ENCODE measurements around the gene ZC3H7B.
A peak's percentile ranks its signal among the peaks of the same experiment; 100 is the strongest.
"Not testable (repeated sequence)": the region's sequence is repeated elsewhere in the genome, so short reads cannot be mapped to it uniquely, and the experiment has no call there.

Gene ZC3H7B, protein sequence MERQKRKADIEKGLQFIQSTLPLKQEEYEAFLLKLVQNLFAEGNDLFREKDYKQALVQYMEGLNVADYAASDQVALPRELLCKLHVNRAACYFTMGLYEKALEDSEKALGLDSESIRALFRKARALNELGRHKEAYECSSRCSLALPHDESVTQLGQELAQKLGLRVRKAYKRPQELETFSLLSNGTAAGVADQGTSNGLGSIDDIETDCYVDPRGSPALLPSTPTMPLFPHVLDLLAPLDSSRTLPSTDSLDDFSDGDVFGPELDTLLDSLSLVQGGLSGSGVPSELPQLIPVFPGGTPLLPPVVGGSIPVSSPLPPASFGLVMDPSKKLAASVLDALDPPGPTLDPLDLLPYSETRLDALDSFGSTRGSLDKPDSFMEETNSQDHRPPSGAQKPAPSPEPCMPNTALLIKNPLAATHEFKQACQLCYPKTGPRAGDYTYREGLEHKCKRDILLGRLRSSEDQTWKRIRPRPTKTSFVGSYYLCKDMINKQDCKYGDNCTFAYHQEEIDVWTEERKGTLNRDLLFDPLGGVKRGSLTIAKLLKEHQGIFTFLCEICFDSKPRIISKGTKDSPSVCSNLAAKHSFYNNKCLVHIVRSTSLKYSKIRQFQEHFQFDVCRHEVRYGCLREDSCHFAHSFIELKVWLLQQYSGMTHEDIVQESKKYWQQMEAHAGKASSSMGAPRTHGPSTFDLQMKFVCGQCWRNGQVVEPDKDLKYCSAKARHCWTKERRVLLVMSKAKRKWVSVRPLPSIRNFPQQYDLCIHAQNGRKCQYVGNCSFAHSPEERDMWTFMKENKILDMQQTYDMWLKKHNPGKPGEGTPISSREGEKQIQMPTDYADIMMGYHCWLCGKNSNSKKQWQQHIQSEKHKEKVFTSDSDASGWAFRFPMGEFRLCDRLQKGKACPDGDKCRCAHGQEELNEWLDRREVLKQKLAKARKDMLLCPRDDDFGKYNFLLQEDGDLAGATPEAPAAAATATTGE

DNA sequence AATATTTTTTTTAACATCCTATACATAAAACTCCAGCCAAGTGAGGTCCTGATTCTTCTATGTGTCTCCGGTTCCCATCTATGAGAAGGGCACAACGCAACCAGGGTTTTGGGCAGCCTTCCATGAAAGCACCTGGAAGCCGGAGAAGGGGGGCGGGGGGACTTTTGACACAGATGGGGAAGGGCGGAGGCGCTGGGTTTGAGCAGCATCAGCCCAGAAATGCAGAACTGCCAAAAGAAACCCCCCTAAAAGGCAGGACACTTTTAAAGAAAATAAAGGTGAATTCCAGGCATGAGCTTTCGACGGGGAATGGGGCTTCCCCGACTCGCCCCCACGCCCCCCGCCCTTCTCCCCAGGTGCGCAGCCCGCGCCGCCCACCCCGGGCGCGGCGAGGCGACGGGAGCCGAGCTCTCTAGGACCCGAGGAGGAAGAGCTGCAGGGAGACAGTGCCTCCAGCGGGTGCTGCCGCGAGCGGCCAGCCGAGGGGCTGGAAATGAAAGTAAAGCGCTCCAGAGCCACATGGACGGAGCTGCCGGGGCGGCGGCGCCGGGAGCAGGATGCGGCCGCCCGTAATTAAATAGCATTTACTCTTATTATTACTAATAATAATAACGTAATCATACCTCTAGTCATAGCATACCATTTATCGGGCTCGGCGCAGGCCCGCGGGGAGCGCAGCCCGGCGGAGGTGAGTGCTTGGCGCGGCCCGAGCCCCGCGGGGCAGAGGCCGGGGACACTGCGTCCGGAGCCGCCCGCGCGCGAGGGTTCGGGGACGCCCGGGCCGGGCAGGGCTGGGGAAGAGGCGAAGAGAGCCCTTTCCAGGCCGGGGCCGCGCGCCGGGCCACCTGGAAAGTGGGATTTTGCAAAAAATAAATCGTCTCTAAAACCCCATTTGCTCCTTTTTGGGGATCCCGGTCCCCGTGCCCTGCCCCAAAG lies at the start of gene ZC3H7B:
TSS of gene ZC3H7B (plus strand) at position 441 of the 936 bp plus-strand sequence. CDS start 19,136 bp downstream, outside the sequence.
- in situ Hi-C loops (cut with HindIII; ENCODE audit: low pct_ligation_motif_present, low pct_unique_long_range_greater_than_20kb, low sequenced_read_pairs): no loop called here
- DNase-seq: peak; percentile 82

DNA sequence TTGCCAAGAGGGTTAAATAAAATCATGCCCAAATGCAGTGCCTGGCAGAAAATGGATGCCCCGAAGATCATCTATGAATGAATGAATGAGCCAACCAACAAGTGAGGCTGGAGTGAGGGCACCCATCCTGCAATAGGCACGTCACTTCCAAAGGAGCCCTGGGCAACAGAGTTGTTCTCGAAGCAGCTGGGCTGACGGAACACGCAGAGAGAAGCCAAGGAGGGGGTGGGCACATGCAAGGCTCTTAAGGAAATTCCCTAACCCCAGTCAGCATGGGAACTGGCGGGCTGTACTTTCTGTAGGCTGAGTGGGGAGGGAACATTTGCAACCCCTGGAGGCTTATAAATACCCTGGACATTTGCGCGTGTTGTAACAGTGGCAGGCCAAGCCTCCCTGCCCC lies 49.0 kb upstream of the ZC3H7B start:
- no peak for DNase-seq
- in situ Hi-C loops (cut with HindIII; ENCODE audit: low pct_ligation_motif_present, low pct_unique_long_range_greater_than_20kb, low sequenced_read_pairs): no loop called here

DNA sequence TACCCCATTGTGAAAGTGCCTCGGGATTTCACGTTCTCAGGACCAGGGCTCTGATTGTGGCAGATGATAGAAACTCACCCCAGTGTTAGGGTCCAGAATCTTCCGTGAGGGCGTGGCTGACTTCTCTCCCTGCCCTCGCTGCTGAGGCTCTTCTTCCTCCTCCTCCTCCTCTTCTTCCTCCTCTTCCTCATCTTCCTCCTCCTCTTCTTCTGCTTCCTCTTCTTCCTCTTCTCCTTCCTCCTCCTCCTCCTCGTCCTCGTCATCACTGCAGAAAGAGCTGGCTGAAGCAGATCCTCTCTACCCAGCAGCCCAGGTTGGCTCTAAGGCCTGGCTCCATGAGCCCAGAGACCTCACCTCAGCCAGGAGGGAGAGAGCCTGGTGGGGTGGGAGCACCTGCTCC lies 47.1 kb upstream of the ZC3H7B start:
- no peak for DNase-seq
- in situ Hi-C loops (cut with HindIII; ENCODE audit: low pct_ligation_motif_present, low pct_unique_long_range_greater_than_20kb, low sequenced_read_pairs): no loop called here

DNA sequence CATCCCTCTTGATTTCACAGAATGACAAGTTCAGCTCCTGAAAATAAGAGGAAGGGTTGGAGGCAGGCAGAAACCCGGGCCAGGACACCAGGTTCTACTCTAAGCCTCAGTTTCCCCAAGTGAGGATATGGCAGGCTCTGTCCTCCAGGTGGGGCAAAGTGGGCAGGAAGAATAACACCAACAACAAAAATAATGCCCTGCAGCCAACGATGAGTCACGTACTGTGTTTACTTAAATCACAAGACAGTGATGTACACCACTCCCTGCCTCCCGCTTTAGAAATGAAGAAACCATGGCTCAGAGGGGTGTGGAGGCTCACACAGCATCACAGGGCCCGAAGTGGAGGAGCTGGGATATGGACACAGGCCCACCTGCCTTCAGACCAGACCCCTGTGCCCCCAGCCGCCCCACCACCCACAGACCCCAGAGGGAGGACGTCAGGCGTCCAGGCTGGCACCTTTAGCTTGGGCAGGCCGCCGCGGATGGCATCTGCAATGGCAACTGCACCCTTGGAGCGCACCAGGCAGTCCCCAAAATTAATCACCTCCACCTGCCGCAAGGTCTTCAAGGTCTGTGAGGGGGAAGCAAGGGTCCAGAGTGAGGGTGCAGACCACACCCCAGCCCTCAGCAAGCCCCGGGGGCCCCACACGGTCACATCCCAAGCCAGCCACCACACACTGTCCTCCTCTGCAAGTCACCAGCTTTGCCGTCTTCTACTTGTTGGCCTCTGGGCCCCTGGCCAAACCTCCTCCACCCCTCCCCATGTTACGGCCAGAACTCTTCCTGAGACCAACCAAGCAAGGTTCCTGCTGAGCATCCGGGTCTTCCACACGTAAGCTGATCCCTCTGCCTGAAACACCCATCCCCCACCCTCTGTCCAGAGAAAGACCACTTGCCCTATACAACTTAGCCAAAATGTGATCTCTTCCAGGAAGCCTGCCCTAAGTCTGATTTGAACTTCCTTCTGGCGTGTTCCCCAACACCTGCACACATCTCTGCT lies 44.8 kb upstream of the ZC3H7B start:
- peak; percentile 8 for DNase-seq
- in situ Hi-C loops (cut with HindIII; ENCODE audit: low pct_ligation_motif_present, low pct_unique_long_range_greater_than_20kb, low sequenced_read_pairs): no loop called here

DNA sequence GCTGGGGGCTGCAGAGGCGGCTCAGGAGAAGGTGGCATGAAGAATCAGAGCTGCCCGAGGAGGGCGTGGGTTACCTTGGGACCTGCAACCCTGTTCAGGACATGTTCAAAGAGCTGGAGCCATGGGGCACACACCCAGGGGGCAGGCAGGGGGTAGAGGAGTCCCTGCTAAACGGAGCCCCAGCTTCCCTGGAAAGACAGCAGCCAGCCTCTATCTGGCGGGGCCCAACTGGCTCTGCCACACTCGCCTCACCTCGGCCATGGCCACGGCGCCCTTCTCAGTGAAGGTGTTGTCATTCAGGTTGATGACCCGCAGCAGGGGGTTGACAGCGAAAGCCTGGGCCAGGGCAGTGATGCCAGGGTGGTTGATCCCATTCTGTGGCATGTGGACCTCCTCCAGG lies 43.6 kb upstream of the ZC3H7B start:
- no peak for DNase-seq
- in situ Hi-C loops (cut with HindIII; ENCODE audit: low pct_ligation_motif_present, low pct_unique_long_range_greater_than_20kb, low sequenced_read_pairs): no loop called here

DNA sequence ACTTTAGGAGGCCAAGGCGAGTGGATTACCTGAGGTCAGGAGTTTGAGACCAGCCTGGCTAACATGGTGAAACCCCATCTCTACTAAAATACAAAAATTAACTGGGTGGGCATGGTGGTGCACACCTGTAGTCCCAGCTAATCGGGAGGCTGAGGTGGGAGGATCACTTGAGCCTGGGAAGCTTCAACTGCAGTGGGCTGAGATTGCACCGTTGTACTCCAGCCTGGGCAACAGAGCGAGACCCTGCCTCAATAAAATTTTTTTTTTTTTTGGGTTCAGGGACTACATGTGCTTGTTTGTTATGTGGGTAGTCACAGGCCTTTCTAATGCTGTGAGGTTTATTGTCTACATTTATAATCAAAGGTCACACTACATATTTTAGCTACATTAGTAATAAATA lies 41.6 kb upstream of the ZC3H7B start:
- in situ Hi-C loops (cut with HindIII; ENCODE audit: low pct_ligation_motif_present, low pct_unique_long_range_greater_than_20kb, low sequenced_read_pairs); DNase-seq: not testable (repeated sequence)

DNA sequence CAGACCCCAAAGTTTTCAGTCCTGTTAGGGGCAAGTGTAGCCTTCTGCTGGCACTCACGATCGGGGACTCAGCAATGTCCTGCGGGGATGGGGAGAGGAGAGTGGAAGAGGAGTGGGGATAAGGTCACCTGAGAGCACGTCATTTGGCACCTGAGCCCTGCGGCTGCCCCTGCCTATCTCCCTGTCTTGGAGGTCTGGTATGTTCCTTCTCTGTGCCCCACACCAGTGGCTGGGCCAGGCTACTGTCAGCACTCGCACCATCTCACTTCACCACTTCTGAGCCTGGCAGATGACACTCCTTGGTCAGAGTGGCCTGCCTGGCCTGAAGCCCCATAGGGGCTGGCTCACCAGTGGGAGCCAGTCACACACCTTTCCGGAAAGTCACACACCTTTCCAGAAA lies 40.5 kb upstream of the ZC3H7B start:
- in situ Hi-C loops (cut with HindIII; ENCODE audit: low pct_ligation_motif_present, low pct_unique_long_range_greater_than_20kb, low sequenced_read_pairs): no loop called here
- no peak for DNase-seq

DNA sequence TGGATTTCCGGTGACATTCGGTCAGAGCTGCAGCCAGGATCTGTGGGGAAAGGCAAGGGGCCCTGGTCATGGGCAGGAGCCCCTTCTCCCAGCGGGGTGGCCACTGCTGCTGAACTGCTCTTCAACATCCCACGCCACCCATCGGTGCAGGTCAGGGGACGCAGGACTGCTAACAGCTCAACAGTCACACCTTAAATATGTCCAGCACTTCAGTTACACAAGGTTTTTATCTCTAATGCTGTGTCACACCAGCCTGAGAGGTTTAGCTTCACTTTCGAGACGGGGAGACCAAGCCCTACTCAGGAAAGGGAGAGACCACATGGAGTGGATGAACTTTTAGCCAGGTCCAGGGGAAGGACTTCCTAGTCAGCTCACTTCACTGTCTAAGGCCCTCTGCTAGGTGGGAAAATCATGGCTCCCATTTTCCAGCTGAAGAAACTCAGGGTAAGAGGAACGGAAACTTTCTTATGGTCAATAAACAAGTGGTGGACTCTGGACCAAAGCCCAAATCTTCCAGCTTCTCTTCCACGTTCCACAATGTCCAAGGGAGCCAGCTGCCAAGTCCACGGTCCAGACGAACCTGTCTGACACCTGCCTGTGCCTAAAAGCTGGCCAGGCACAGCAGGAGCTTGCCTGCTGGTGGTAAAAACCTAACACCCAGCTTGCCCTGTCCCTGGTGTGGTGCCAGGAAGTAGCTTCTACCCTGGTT lies 39.6 kb upstream of the ZC3H7B start:
- in situ Hi-C loops (cut with HindIII; ENCODE audit: low pct_ligation_motif_present, low pct_unique_long_range_greater_than_20kb, low sequenced_read_pairs): no loop called here
- DNase-seq: no peak

DNA sequence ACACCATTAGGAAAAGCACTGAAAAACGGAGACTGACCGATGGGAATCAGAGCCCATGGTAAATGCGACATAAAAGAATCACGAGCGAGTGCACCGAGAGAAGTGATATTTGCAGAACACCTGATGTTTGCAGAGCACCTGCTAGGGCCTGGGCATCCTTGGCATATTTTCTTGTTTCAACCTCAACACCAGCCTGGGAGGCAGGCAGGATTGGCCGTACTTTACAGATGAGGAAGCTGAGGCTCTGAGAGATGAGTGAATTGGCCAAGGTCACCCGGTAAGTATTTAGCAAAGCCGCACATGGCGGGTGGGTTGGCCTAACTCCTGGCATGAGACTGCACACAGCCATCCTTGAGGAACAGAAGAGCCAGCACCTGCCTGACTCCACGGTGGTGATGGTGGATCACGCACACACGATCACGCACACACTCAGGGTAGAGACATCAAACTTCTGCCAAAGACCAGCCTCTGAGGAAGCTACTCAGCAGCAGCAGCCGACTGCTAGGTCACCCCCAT lies 39.0 kb upstream of the ZC3H7B start:
- in situ Hi-C loops (cut with HindIII; ENCODE audit: low pct_ligation_motif_present, low pct_unique_long_range_greater_than_20kb, low sequenced_read_pairs): no loop called here
- no peak for DNase-seq

DNA sequence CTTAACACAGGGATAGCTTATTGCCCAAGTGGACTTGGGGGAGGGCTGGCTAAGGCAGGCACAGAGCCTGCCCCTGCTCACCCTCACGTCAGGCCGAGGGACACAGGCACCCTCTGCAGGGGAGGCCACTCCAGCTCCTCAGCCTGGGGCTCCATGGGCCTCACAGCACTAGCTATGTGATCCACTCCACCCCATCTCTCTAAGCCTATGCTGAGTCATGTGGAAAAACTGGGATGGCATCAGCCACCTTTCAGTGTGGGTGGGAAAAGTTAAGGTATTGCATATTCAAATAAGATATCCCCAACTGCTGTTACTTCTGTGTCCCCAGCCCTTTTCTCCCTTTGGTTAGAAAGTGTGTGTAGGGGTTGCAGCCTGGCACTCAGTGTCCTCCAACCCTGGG lies 37.6 kb upstream of the ZC3H7B start:
- in situ Hi-C loops (cut with HindIII; ENCODE audit: low pct_ligation_motif_present, low pct_unique_long_range_greater_than_20kb, low sequenced_read_pairs): no loop called here

DNA sequence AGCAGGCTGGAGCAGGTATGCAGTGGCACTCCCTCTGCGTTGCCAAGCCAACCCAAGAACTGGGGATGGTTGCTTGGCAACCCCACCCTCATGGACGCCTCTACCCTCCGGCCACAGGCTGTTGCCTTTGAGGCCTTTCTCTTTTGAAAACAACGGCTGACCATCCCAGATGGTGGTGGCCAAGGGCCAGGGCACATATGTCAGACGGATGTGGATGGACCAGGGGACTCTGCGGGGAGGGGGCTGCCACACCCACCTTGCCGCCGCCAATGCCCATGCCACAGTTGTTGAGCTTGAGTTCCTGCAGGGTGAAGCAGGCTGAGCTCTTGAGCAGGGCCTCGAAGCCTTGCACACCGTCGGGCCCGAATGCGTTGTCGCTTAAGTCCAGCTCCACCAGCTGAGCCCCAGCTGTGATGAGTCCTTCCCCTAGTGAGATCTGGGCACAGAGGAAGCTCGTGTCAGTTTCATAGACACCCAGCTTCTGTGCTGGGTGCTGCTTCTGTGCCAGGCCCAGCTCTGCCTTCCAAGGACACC lies 36.9 kb upstream of the ZC3H7B start:
- in situ Hi-C loops (cut with HindIII; ENCODE audit: low pct_ligation_motif_present, low pct_unique_long_range_greater_than_20kb, low sequenced_read_pairs): no loop called here
- DNase-seq: no peak

More for the DNA sequence above, 37.6 kb upstream of the ZC3H7B start:
- no peak for DNase-seq

DNA sequence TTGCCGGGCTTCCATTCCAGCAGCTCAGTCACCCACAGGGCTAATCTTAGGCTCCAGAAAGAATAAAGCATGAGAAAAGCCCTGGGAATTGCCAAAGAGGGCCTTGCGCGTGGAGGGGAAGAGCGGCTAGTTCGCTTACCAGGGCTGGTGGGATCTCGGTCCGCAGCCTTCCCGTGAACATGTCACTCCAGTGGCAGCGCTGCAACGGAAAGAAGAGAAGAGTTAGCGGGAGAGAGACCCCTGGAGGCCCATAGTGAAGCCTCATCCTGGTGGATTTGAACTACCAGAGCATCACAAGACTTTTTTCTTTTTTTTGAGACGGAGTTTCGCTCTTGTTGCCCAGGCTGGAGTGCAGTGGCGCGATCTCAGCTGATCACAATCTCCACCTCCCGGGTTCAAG lies 33.4 kb upstream of the ZC3H7B start:
- DNase-seq: no peak

DNA sequence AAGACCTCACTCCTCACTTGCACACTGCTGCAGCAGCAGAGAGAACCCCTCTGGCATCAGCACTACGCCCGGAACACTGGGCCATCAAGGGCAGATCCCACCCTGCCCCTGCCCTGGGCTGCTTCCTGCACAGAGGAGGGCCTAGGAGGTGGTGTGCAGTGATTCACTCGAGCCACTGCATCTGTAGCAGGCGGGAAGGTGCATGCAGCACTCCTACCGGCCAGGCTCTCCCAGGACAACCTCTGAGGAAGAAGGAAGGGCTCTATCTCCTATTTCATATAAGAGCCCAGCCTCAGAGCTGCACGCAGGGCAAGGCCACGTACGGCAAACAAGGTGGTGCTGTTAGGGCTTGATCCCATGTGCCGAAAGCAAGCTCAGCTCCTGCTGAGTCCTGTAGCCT lies 29.5 kb upstream of the ZC3H7B start:
- DNase-seq: no peak
- in situ Hi-C loops (cut with HindIII; ENCODE audit: low pct_ligation_motif_present, low pct_unique_long_range_greater_than_20kb, low sequenced_read_pairs): no loop called here

More for the DNA sequence above, 33.4 kb upstream of the ZC3H7B start:
- in situ Hi-C loops (cut with HindIII; ENCODE audit: low pct_ligation_motif_present, low pct_unique_long_range_greater_than_20kb, low sequenced_read_pairs): no loop called here

DNA sequence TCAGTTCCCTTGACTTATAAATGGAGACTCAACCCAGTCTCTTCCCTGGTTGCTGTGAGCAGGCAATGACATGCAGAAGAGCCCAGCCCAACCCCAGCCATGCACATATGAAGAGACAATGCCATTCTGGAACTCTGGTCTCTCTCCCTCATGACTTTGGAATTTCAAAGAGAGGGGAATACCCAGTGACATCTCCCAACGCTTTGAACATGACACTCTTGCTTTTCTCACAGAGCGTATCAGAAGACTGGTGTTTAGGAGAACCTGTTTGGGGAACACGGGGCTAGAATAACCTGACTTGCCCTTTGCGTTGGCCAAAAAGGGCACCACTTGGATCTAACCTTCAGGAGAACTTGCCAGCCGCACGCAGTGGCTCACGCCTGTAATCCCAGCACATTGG lies 28.2 kb upstream of the ZC3H7B start:
- no peak for DNase-seq
- in situ Hi-C loops (cut with HindIII; ENCODE audit: low pct_ligation_motif_present, low pct_unique_long_range_greater_than_20kb, low sequenced_read_pairs): no loop called here

DNA sequence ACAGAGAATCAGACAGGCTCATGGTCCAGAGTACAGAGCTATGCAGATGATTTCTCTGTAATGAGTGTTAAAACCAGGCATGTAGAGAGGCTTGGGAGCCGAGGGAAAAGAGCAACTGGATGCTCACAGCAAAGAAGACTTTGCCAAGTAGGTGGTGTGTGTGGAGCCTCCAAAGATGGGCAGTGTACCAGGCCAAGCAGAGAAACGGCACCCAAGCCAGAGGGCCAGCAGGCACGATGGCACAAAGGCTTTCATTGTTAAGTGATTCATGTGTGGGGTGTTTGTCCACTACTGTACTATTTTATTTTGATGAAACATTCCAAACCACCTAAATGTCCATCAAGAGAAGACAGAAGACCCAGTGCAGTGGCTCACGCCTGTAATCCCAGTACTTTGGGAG lies 26.5 kb upstream of the ZC3H7B start:
- DNase-seq: no peak
- in situ Hi-C loops (cut with HindIII; ENCODE audit: low pct_ligation_motif_present, low pct_unique_long_range_greater_than_20kb, low sequenced_read_pairs): no loop called here

DNA sequence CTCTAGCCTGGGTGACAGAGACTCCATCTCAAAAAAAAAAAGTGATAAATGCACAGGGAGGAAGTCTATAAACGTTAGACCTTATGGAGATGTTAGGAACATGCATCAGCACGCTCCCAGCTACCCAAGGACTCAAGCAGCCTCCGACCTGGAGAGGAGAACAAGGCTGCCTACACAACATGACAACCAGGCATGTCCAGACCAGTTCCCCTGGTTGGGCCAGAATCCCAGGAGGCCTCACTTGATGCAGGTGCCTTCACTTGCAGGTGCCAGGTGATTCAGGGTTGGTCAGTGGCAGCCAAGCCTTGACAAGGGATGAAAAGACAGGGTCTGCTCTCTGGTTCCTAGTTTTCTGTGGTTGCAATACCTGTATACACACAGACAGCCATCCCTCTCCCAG lies 21.3 kb upstream of the ZC3H7B start:
- no peak for DNase-seq
- in situ Hi-C loops (cut with HindIII; ENCODE audit: low pct_ligation_motif_present, low pct_unique_long_range_greater_than_20kb, low sequenced_read_pairs): no loop called here
